GM06990 (cell line): ENCODE data around the gene FEV.
A peak's percentile ranks its signal among the peaks of the same experiment; 100 is the strongest.

ENCODE experiments used
- DNase-seq: peaks from one replicate; pipeline ENCODE4 v3.0.0-alpha.2; 2011; ENCODE audit not compliant: insufficient read length; ENCODE audit errors: extremely low read depth
- H3K27me3 ChIP-seq: replicated peaks from 2 replicates; pipeline ENCODE4 v1.6.0; 2011; ENCODE audit warnings: low read length; ENCODE audit not compliant: control insufficient read depth, insufficient read depth
- H3K36me3 ChIP-seq: 2 replicates; pipeline ENCODE4 v1.5.1; 2011; ENCODE audit warnings: low read length; ENCODE audit not compliant: control insufficient read depth, insufficient read depth
- H3K4me3 ChIP-seq: replicated peaks from 2 replicates; pipeline ENCODE4 v1.5.1; 2011; ENCODE audit warnings: low read depth, mild to moderate bottlenecking, control low read depth, low read length
- CTCF ChIP-seq: IDR thresholded peaks from 2 replicates; pipeline ENCODE4 v1.5.1; 2011; ENCODE audit warnings: low read length, control low read depth, mild to moderate bottlenecking, inconsistent platforms; ENCODE audit not compliant: insufficient read depth, poor library complexity, severe bottlenecking

FEV gene

GRCh38 chr2:218961229-218961628 lies 23.8 kb downstream of the FEV start:
- Histone ChIP-seq H3K4me3 (no peak overlapping the region), H3K27me3 (peaks cover 1% of the 10 kb centered on the region), H3K36me3 (no peaks in the 10 kb centered on the region)
- no peak for TF ChIP-seq CTCF
- no peak for DNase-seq

GRCh38 chr2:218960309-218961165 lies 24.4 kb downstream of the FEV start:
- H3K36me3 ChIP-seq = no peaks in the 10 kb centered on the region
- peak; percentile 35 for DNase-seq
- TF ChIP-seq CTCF = no peak
- H3K4me3 ChIP-seq = no peak overlapping the region
- H3K27me3 ChIP-seq = peaks cover 1% of the 10 kb centered on the region

- no peak for TF ChIP-seq CTCF
- H3K4me3 ChIP-seq = peak overlapping the region; percentile 71
- DNase-seq = no peak
- no peaks in the 10 kb centered on the region for H3K36me3 ChIP-seq
- H3K27me3 ChIP-seq = peaks cover 1% of the 10 kb centered on the region
Observed at GRCh38 chr2:218959761-218960308, 25.1 kb downstream of the FEV start.

- Histone ChIP-seq H3K4me3 (peak within 1 kb of the TSS; percentile 71), H3K36me3 (no peaks in the 10 kb centered on the region), H3K27me3 (peaks cover 1% of the 10 kb centered on the region)
- DNase-seq = peak; percentile 88
- TF ChIP-seq CTCF = no peak
Observed at GRCh38 chr2:218959141-218959731, 25.7 kb downstream of the FEV start, which contains the start of gene CDK5R2. CDK5R2 (plus strand) TSS chr2:218959666; CDS start chr2:218959821, 155 bp downstream.

- H3K4me3 ChIP-seq = no peak overlapping the region
- H3K27me3 ChIP-seq = peaks cover 1% of the 10 kb centered on the region
- H3K36me3 ChIP-seq = no peaks in the 10 kb centered on the region
- no peak for TF ChIP-seq CTCF
- no peak for DNase-seq
Observed at GRCh38 chr2:218958276-218958675, 26.7 kb downstream of the FEV start.
